ENCODE measurements around the gene LDLRAP1.

Gene LDLRAP1

GRCh38 chr1:25524568-25525360 lies 18.6 kb upstream of the LDLRAP1 start:
- DNase-seq (ENCODE audit: low spot score), result no peak

- DNase-seq (ENCODE audit: low spot score), result no peak
Measured at GRCh38 chr1:25525361-25525688, 18.1 kb upstream of the LDLRAP1 start.

- DNase-seq (ENCODE audit: low spot score), result no peak
Measured at GRCh38 chr1:25526753-25527152, 16.7 kb upstream of the LDLRAP1 start.

GRCh38 chr1:25527226-25527846 lies 16.1 kb upstream of the LDLRAP1 start:
- no peak for DNase-seq (ENCODE audit: low spot score)

- no peak for DNase-seq (ENCODE audit: low spot score)
Measured at GRCh38 chr1:25527946-25528595, 15.3 kb upstream of the LDLRAP1 start.

- DNase-seq (ENCODE audit: low spot score), result no peak
Measured at GRCh38 chr1:25528881-25529517, 14.4 kb upstream of the LDLRAP1 start.

- no peak for DNase-seq (ENCODE audit: low spot score)
Measured at GRCh38 chr1:25529518-25530185, 13.8 kb upstream of the LDLRAP1 start.

- DNase-seq (ENCODE audit: low spot score), result no peak
Measured at GRCh38 chr1:25530186-25531081, 13.0 kb upstream of the LDLRAP1 start.

- DNase-seq (ENCODE audit: low spot score), result no peak
Measured at GRCh38 chr1:25531082-25531461, 12.3 kb upstream of the LDLRAP1 start.

GRCh38 chr1:25532970-25533369 lies 10.4 kb upstream of the LDLRAP1 start:
- DNase-seq (ENCODE audit: low spot score), result no peak

- no peak for DNase-seq (ENCODE audit: low spot score)
Measured at GRCh38 chr1:25533775-25534409, 9.5 kb upstream of the LDLRAP1 start.

- DNase-seq (ENCODE audit: low spot score), result no peak
Measured at GRCh38 chr1:25534410-25534788, 9.0 kb upstream of the LDLRAP1 start.

GRCh38 chr1:25536124-25536523 lies 7.3 kb upstream of the LDLRAP1 start:
- DNase-seq (ENCODE audit: low spot score), result no peak

- DNase-seq (ENCODE audit: low spot score), result no peak
Measured at GRCh38 chr1:25537153-25537831, 6.1 kb upstream of the LDLRAP1 start.

GRCh38 chr1:25538191-25538767 lies 5.1 kb upstream of the LDLRAP1 start:
- no peak for DNase-seq (ENCODE audit: low spot score)

GRCh38 chr1:25540750-25541342 lies 2.6 kb upstream of the LDLRAP1 start:
- no peak for DNase-seq (ENCODE audit: low spot score)

- DNase-seq (ENCODE audit: low spot score), result no peak
Measured at GRCh38 chr1:25541425-25541824, 2.0 kb upstream of the LDLRAP1 start.

- DNase-seq (ENCODE audit: low spot score), result no peak
Measured at GRCh38 chr1:25541889-25542658, 1.3 kb upstream of the LDLRAP1 start.

- DNase-seq (ENCODE audit: low spot score), result no peak
Measured at GRCh38 chr1:25543005-25543424, 391 bp upstream of the LDLRAP1 start.
